ENCODE data around the gene SH2D6.
"Not testable (repeated sequence)": the region's sequence is repeated elsewhere in the genome, so short reads cannot be mapped to it uniquely, and the experiment has no call there.

The SH2D6 gene

GRCh38 chr2:85439025-85439472, 20.5 kb downstream of the SH2D6 start:
- DNase-seq (ENCODE audit: low read depth, low spot score) = no peak

GRCh38 chr2:85439569-85439968, 21.1 kb downstream of the SH2D6 start:
- DNase-seq (ENCODE audit: low read depth, low spot score) = not testable (repeated sequence)

GRCh38 chr2:85439986-85440385, 21.5 kb downstream of the SH2D6 start:
- DNase-seq (ENCODE audit: low read depth, low spot score) = no peak

DNA sequence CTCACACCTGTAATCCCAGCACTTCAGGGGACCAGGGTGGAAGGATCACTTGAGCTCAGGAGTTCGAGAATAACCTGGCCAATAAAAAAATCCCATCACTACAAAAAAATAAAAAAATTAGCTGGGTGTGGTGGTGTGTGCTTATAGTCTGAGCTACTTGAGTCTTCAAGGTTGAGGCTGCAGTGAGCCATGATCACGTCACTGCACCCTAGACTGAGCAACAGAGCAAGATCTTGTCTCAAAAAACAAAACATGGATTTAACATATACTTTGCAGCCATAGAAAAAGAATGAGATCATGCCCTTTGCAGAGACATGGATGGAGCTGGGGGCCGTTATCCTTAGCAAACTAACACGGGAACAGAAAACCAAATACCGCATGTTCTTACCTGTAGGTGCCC, 22.2 kb downstream of the SH2D6 start:
- DNase-seq (ENCODE audit: low read depth, low spot score) = no peak

DNA sequence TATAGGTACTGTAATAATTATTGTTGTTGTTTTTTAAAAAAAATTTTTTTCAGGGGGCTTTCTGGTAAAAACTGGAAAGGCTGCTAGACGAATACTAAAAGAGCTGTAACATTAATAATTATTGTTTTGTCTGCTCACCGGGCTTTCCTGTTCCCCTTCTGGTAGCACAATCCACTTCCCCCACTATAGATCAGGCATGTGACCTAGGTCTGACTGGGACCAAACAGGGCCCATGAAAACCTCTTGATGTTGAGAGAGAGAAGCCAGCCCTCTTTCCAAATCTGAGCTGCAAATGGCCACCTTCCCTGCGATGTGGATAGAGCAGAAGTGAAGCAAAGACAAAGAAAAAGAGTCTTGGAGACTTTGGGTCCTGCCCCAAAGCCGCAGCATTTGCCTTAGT, 23.4 kb downstream of the SH2D6 start:
- no peak for DNase-seq (ENCODE audit: low read depth, low spot score)

GRCh38 chr2:85444629-85445172, 26.2 kb downstream of the SH2D6 start:
- DNase-seq (ENCODE audit: low read depth, low spot score) = no peak

DNA sequence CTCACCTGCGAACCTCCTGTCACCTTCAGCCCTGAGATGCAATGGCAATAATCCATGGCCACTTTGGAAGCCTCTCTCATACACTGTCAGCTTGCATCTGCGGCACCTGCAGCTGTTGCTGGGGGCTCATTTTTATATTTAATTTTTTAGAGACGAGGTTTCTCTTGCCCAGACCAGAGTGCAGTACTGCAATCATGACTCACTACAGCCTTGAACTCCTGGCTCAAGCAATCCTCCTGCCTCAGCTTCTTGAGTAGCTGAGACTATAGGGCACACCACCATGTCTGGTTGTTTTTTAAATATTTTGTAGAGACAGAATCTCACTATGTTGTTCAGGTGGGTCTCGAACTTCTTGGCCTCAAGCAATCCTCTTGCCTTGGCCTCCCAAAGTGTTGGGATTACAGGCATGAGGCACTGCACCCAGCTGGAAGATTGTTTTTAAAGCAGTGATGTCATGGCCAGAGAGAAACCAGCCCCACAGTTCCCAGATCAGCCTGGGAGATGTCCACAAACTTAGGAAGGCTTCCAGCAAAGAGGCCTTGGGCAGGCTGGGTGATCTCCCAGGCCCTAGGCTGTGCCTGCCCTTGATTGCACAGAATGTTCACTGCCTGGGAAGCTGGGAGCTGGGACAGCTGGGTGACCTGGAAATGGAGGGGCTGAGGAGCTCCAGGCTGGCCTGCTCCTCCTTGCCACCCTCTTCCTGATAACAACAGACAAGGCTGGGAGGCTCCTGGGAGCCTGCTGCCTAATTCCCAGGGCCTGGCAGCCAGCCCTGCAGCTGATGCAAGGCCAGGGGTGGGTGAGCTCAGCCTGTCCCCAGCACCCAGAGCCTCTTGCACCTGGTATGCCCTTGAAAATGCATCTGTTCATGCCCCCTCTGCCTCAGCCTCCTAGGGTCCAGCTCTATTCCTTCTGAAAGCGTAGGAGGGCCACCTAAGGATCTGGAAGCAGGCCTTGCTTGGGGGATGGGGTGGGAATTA, 27.1 kb downstream of the SH2D6 start:
- DNase-seq (ENCODE audit: low read depth, low spot score) = no peak

- DNase-seq (ENCODE audit: low read depth, low spot score) = no peak
These were observed 28.0 kb downstream of the SH2D6 start for GRCh38 chr2:85446296-85447221.

GRCh38 chr2:85447222-85447585, 28.7 kb downstream of the SH2D6 start:
- DNase-seq (ENCODE audit: low read depth, low spot score) = no peak

- no peak for DNase-seq (ENCODE audit: low read depth, low spot score)
These were observed 30.1 kb downstream of the SH2D6 start for GRCh38 chr2:85448461-85449213.

DNA sequence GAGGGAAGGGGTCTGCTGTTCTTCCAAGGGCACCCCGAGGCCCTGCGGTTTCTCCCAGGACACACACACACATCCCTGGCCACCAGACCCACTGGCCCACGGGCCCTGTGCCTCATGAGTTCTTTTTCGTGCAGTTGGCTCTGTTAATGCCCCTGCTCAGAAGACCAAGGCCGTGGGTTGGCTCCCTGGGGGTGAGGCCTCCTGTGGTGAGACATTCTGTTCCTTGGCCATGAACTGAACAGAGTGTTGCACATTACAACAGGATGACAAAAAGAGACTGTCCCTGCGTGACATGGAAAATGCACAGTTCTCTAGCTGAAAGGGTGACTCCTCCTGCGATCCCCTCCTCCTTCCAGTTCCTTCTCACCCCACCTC, 30.7 kb downstream of the SH2D6 start:
- no peak for DNase-seq (ENCODE audit: low read depth, low spot score)

DNA sequence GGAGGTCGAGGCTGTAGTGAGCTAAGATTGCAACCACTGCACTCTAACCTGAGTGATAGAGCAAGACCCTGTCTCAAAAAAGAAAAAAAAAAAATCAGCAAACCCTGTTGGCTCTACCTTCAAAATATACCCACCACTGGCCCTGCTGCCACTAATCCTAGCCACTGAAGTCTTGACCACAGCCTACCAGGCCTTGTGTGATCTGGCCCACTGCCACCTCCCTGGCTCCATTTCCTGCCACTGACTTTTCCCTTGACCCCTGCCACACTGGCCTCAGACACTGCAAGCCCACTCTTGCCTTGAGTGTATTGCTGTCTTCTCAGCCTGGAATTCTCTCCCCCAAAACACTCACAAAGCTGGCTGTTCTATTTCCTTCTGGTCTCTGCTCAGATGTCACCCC, 33.7 kb downstream of the SH2D6 start:
- no peak for DNase-seq (ENCODE audit: low read depth, low spot score)

GRCh38 chr2:85453571-85453970, 35.1 kb downstream of the SH2D6 start:
- DNase-seq (ENCODE audit: low read depth, low spot score) = no peak

GRCh38 chr2:85455552-85456090, 37.1 kb downstream of the SH2D6 start:
- DNase-seq (ENCODE audit: low read depth, low spot score) = no peak

DNA sequence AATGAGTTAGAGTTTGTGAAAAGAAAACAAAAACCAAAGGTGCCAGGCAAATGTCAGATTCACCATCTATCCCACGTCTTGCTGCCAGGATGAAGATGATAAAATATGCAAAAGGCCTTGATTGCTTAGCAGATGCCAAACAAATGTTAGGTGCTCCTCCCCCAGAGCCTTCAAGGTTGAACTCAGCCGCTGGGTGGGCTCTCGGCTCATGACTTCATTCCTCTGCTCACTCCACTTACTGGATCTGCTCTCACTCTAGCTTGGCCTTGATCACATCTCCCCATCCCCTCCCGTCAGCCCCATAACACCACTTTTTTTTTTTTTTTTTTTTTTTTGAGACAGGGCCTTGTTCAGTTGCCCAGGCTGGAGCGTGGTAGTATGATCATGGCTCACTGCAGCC, 38.5 kb downstream of the SH2D6 start:
- no peak for DNase-seq (ENCODE audit: low read depth, low spot score)

DNA sequence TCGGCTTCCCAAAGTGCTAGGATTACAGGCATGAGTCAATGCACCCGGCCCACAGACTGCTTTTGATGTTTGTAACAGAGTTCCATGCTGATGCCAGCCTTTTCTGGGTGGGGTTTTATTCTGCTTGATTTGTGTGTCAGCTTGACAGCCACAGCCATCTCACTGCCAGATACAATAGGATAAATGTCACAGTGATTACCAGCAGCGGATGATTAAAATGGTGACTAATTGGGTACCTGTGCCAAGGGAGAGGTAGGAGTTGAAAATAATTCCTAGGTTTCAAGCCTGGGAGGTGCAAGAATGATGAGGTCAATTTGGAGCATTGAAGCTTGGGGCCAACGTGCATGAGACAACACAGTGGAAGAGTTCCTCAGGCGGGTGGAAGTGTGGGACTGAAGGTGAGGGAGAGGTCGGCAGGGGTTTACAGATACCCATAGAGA, 39.4 kb downstream of the SH2D6 start:
- no peak for DNase-seq (ENCODE audit: low read depth, low spot score)

GRCh38 chr2:85458601-85459563, 40.4 kb downstream of the SH2D6 start:
- DNase-seq (ENCODE audit: low read depth, low spot score) = no peak

GRCh38 chr2:85459771-85460170, 41.3 kb downstream of the SH2D6 start:
- no peak for DNase-seq (ENCODE audit: low read depth, low spot score)

DNA sequence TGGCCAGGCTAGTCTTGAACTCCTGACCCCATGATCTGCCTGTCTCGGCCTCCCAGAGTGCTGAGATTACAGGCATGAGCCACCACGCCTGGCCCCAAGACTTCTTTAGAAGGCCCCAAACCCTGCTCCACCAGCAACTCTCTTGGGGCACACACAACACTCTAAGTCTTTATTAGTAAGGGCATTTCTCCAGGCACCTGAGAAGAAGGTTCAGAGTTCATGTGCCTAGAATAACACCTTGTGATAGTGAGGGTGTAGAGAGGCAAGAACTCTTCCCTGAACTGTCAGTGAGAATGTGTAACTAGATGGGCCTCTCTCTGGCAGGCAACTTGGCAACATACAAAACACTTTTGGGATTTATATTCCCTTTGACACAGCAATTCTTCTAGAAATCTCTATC, 43.8 kb downstream of the SH2D6 start:
- no peak for DNase-seq (ENCODE audit: low read depth, low spot score)

Data from activated naive CD8-positive, alpha-beta T cell treated with anti-CD3 and anti-CD28 coated beads, Interleukin-2, amount 50 U/mL, for 16 hours (primary cell).